ENCODE results near the gene CFAP20DC. TPM values are rescaled to one million over a fixed set of nuclear protein-coding genes. Genes with fewer than 3 reads are reported as not detected.

CFAP20DC gene
- total and polyA plus RNA-seq, 2 of the 4 experiments (the other 2 are of a cell fraction): 1.2 to 1.6 TPM

- ChIA-PET CTCF (no interaction called here), POLR2A (ENCODE audit: unreplicated experiment) (no interaction called here)
- Histone ChIP-seq H4K91ac (ENCODE audit: insufficient read depth, low read depth, low read length) (no peak overlapping the region), H2BK5ac (ENCODE audit: low read depth, low read length, poor library complexity, severe bottlenecking) (no peak overlapping the region), H3K23ac (ENCODE audit: low read depth, low read length) (no peak overlapping the region), H3K9ac (ENCODE audit: low read depth, low read length) (no peak overlapping the region), H3K14ac (replicated peaks; ENCODE audit: low read depth, low read length) (no peak overlapping the region), H3K4ac (ENCODE audit: low read depth, low read length) (no peak overlapping the region), H2BK20ac (ENCODE audit: low read depth, low read length) (no peak overlapping the region), H2BK15ac (ENCODE audit: low read depth, low read length) (no peak overlapping the region), H3K4me2 (ENCODE audit: low read depth, low read length) (no peak overlapping the region), H3K4me3 (ENCODE audit: insufficient read depth, low read depth, low read length) (no peak overlapping the region), H3K27me3 (ENCODE audit: control insufficient read depth, insufficient read depth, low read length) (no peaks in the 10 kb centered on the region), H2AFZ (replicated peaks; ENCODE audit: low read length, poor library complexity) (no peak overlapping the region), H3K56ac (ENCODE audit: extremely low read depth, insufficient read depth, low read length) (no peak overlapping the region), H3K36me3 (ENCODE audit: control insufficient read depth, insufficient read depth, low read length) (no peaks in the 10 kb centered on the region), H3K4me1 (ENCODE audit: control insufficient read depth, insufficient read depth, low read length) (no peaks in the 10 kb centered on the region), H3K9me3 (ENCODE audit: control insufficient read depth, insufficient read depth, low read length) (no peaks in the 10 kb centered on the region), H3K18ac (ENCODE audit: low read depth, low read length) (no peak overlapping the region), H2BK120ac (ENCODE audit: low read depth, low read length) (no peak overlapping the region), H3K79me1 (ENCODE audit: low read depth in 1 of 2, low read length in 2 of 2) (no peaks in the 10 kb centered on the region), H3K9me1 (ENCODE audit: insufficient read depth, low read length) (no peaks in the 10 kb centered on the region), H3K27ac (ENCODE audit: insufficient read depth, low read length) (no peak overlapping the region), H2AK9ac (replicated peaks; ENCODE audit: low read depth, low read length, poor library complexity) (no peak overlapping the region), H4K8ac (ENCODE audit: low read depth in 2 of 2, low read length in 2 of 2) (no peak overlapping the region), H4K5ac (ENCODE audit: low read depth, low read length) (no peak overlapping the region), H2AK5ac (ENCODE audit: low read depth, low read length) (no peak overlapping the region), H4K20me1 (ENCODE audit: insufficient read depth, low read length) (no peaks in the 10 kb centered on the region)
- in situ Hi-C loops (cut with MboI; ENCODE audit: low sequenced_read_pairs) (no loop called here), intact Hi-C loops (cut with micrococcal nuclease) (no loop called here), dilution Hi-C loops (cut with HindIII; ENCODE audit: low sequenced_read_pairs, unreplicated experiment) (no loop called here)
- no peak for DNase-seq
- no peak for ATAC-seq (ENCODE audit: low read depth)
- no CpG with 5 or more reads among the region's 6 CpGs for WGBS, 2 experiments (ENCODE audit: extremely low coverage in 2 of 2, insufficient read length in 1 of 2)
- TF ChIP-seq NFE2L2 (IDR thresholded peaks at IDR 0.05; ENCODE audit: low read depth, low read length) (no peak), RFX5 (IDR thresholded peaks at IDR 0.05; ENCODE audit: low read depth, low read length) (no peak), MXI1 (IDR thresholded peaks at IDR 0.05; ENCODE audit: borderline replicate concordance, low read depth, low read length) (no peak), CEBPB (IDR thresholded peaks at IDR 0.05; ENCODE audit: low read depth, low read length) (no peak), MAFK (IDR thresholded peaks at IDR 0.05; ENCODE audit: low read depth, low read length) (no peak), CTCF (conservative IDR thresholded peaks at IDR 0.05; ENCODE audit: low read depth, low read length) (no peak)
- no TSS peak for BruUV-seq (replicated peaks)
These were observed 264.9 kb downstream of the CFAP20DC start for GRCh38 chr3:58784888-58785287.
